Measurements from ENCODE around the gene AJAP1.

DNA sequence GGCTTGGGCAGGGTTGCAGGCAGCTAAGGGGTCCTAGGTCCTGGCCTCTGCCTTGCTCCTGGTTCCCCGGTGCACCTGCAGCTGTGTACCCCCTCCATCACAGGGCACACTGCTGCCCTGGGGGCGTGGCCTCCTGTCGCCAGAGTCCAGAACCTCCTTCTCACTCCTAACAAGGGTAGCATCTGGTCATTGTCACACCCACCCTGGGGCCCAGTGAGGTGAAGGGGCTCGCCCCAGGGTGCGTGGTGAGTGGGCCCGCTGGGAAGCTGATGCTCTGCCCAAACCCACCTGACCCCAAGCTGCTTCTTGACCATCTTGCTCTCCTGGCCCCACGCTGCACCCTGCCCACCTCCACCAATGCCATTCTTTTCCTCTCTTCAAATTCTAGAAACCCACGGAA, 44.5 kb downstream of the AJAP1 start:
- TF ChIP-seq CTCF (IDR thresholded peaks at IDR 0.05; ENCODE audit: low read depth, low read length) (no peak), POLR2A (IDR thresholded peaks at IDR 0.05; ENCODE audit: extremely low read depth, insufficient read length) (no peak), MAX (IDR thresholded peaks at IDR 0.05; ENCODE audit: low read depth, low read length) (no peak)
